ENCODE data around the gene A1CF. TPM values are rescaled to one million over a fixed set of nuclear protein-coding genes. Genes with fewer than 3 reads are reported as not detected.
A peak's percentile ranks its signal among the peaks of the same experiment; 100 is the strongest.
"Not testable (repeated sequence)": the region's sequence is repeated elsewhere in the genome, so short reads cannot be mapped to it uniquely, and the experiment has no call there.

A1CF gene
- total and polyA plus RNA-seq, 2 experiments from 2014 or later, result 0.05 TPM; not detected in 1

- Mint-ChIP-seq H3K4me1 (peaks cover 15% of the 10 kb centered on the region; the same call in 2 of the 3 replicates), H3K27ac (no peak overlapping the region), H3K27me3 (ENCODE audit: insufficient read depth, low read depth, poor library complexity) (peaks cover 6% of the 10 kb centered on the region), H3K9me3 (peaks cover 12% of the 10 kb centered on the region; the same call in 2 of the 3 replicates), H3K36me3 (ENCODE audit: low read depth) (peaks cover 11% of the 10 kb centered on the region; the same call in 2 of the 3 replicates), H3K4me3 (no peak overlapping the region)
- DNase-seq (ENCODE audit: low spot score) (peak; percentile 75), ATAC-seq (peak; percentile 95)
- Histone ChIP-seq H3K4me2 (no peak overlapping the region), H3K79me2 (replicated peaks; ENCODE audit: insufficient read depth) (no peaks in the 10 kb centered on the region), H2AFZ (peak overlapping the region; percentile 43; the same call in 1 of the 2 replicates), H3K27me3 (ENCODE audit: insufficient read depth) (no peaks in the 10 kb centered on the region), H3K27ac (ENCODE audit: low read depth) (no peak overlapping the region), H3F3A (replicated peaks; ENCODE audit: low read depth) (no peaks in the 10 kb centered on the region), H4K20me1 (replicated peaks; ENCODE audit: insufficient read depth) (no peaks in the 10 kb centered on the region), H3K36me3 (ENCODE audit: insufficient read depth) (no peaks in the 10 kb centered on the region), H3K9me2 (ENCODE audit: insufficient read depth) (no peaks in the 10 kb centered on the region), H3K4me1 (ENCODE audit: insufficient read depth) (peaks cover 18% of the 10 kb centered on the region), H3K4me3 (no peak overlapping the region)
- TF ChIP-seq JUNB (IDR thresholded peaks at IDR 0.05; ENCODE audit: unreplicated experiment) (no peak), ZNF331 (CRISPR knock-in tag; IDR thresholded peaks at IDR 0.05; ENCODE audit: low read depth) (no peak), ZNF114 (CRISPR knock-in tag; IDR thresholded peaks at IDR 0.05) (no peak), NANOG (IDR thresholded peaks at IDR 0.05; ENCODE audit: borderline replicate concordance) (no peak)
- TF ChIP-seq, protein P1, sequence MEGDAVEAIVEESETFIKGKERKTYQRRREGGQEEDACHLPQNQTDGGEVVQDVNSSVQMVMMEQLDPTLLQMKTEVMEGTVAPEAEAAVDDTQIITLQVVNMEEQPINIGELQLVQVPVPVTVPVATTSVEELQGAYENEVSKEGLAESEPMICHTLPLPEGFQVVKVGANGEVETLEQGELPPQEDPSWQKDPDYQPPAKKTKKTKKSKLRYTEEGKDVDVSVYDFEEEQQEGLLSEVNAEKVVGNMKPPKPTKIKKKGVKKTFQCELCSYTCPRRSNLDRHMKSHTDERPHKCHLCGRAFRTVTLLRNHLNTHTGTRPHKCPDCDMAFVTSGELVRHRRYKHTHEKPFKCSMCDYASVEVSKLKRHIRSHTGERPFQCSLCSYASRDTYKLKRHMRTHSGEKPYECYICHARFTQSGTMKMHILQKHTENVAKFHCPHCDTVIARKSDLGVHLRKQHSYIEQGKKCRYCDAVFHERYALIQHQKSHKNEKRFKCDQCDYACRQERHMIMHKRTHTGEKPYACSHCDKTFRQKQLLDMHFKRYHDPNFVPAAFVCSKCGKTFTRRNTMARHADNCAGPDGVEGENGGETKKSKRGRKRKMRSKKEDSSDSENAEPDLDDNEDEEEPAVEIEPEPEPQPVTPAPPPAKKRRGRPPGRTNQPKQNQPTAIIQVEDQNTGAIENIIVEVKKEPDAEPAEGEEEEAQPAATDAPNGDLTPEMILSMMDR (conservative IDR thresholded peaks at IDR 0.05; ENCODE audit: low read depth in 2 of 2), result peak; percentile 75 to 78
Observed at GRCh38 chr10:50788951-50789945, 96.2 kb downstream of the A1CF start.

DNA sequence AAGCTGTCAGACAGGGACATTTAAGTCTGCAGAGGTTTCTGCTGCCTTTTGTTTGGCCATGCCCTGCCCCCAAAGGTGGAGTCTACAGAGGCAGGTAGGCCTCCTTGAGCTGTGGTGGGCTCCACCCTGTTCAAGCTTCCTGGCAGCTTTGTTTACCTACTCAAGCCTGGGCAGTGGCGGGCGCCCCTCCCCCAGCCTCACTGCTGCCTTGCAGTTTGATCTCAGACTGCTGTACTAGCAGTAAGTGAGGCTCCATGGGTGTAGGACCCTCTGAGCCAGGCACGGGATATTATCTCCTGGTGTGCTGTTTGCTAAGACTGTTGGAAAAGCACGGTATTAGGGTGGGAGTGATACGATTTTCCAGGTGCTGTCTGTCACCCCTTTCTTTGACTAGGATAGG lies 97.5 kb downstream of the A1CF start:
- not testable (repeated sequence) for H4K20me1 ChIP-seq (replicated peaks; ENCODE audit: insufficient read depth); H3K79me2 ChIP-seq (replicated peaks; ENCODE audit: insufficient read depth); ATAC-seq; H3K36me3 ChIP-seq (ENCODE audit: insufficient read depth); H3F3A ChIP-seq (replicated peaks; ENCODE audit: low read depth); H3K9me2 ChIP-seq (ENCODE audit: insufficient read depth); H3K27me3 Mint-ChIP-seq (ENCODE audit: insufficient read depth, low read depth, poor library complexity); H3K27me3 ChIP-seq (ENCODE audit: insufficient read depth)
- Mint-ChIP-seq H3K27ac (peak overlapping the region; percentile 77; the same call in 1 of the 2 replicates), H3K4me3 (peak overlapping the region; percentile 19; the same call in 1 of the 3 replicates), H3K4me1 (peaks cover 15% of the 10 kb centered on the region; the same call in 2 of the 3 replicates), H3K36me3 (ENCODE audit: low read depth) (peaks cover 11% of the 10 kb centered on the region; the same call in 2 of the 3 replicates), H3K9me3 (peaks cover 12% of the 10 kb centered on the region)
- H3K27ac ChIP-seq (ENCODE audit: low read depth), result peak overlapping the region; percentile 13; the same call in 1 of the 2 replicates
- TF ChIP-seq, protein P2, sequence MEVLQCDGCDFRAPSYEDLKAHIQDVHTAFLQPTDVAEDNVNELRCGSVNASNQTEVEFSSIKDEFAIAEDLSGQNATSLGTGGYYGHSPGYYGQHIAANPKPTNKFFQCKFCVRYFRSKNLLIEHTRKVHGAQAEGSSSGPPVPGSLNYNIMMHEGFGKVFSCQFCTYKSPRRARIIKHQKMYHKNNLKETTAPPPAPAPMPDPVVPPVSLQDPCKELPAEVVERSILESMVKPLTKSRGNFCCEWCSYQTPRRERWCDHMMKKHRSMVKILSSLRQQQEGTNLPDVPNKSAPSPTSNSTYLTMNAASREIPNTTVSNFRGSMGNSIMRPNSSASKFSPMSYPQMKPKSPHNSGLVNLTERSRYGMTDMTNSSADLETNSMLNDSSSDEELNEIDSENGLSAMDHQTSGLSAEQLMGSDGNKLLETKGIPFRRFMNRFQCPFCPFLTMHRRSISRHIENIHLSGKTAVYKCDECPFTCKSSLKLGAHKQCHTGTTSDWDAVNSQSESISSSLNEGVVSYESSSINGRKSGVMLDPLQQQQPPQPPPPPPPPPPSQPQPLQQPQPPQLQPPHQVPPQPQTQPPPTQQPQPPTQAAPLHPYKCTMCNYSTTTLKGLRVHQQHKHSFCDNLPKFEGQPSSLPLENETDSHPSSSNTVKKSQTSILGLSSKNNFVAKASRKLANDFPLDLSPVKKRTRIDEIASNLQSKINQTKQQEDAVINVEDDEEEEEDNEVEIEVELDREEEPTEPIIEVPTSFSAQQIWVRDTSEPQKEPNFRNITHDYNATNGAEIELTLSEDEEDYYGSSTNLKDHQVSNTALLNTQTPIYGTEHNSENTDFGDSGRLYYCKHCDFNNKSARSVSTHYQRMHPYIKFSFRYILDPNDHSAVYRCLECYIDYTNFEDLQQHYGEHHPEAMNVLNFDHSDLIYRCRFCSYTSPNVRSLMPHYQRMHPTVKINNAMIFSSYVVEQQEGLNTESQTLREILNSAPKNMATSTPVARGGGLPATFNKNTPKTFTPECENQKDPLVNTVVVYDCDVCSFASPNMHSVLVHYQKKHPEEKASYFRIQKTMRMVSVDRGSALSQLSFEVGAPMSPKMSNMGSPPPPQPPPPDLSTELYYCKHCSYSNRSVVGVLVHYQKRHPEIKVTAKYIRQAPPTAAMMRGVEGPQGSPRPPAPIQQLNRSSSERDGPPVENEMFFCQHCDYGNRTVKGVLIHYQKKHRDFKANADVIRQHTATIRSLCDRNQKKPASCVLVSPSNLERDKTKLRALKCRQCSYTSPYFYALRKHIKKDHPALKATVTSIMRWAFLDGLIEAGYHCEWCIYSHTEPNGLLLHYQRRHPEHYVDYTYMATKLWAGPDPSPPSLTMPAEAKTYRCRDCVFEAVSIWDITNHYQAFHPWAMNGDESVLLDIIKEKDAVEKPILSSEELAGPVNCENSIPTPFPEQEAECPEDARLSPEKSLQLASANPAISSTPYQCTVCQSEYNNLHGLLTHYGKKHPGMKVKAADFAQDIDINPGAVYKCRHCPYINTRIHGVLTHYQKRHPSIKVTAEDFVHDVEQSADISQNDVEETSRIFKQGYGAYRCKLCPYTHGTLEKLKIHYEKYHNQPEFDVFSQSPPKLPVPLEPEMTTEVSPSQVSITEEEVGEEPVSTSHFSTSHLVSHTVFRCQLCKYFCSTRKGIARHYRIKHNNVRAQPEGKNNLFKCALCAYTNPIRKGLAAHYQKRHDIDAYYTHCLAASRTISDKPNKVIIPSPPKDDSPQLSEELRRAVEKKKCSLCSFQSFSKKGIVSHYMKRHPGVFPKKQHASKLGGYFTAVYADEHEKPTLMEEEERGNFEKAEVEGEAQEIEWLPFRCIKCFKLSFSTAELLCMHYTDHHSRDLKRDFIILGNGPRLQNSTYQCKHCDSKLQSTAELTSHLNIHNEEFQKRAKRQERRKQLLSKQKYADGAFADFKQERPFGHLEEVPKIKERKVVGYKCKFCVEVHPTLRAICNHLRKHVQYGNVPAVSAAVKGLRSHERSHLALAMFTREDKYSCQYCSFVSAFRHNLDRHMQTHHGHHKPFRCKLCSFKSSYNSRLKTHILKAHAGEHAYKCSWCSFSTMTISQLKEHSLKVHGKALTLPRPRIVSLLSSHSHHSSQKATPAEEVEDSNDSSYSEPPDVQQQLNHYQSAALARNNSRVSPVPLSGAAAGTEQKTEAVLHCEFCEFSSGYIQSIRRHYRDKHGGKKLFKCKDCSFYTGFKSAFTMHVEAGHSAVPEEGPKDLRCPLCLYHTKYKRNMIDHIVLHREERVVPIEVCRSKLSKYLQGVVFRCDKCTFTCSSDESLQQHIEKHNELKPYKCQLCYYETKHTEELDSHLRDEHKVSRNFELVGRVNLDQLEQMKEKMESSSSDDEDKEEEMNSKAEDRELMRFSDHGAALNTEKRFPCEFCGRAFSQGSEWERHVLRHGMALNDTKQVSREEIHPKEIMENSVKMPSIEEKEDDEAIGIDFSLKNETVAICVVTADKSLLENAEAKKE (CRISPR knock-in tag; IDR thresholded peaks at IDR 0.05), result peak; percentile 36; the same call in 1 of the 2 replicates
- peaks cover 18% of the 10 kb centered on the region for H3K4me1 ChIP-seq (ENCODE audit: insufficient read depth)
- H3K4me3 ChIP-seq, result peak overlapping the region; percentile 31; the same call in 1 of the 2 replicates
- H2AFZ ChIP-seq, result peak overlapping the region; percentile 67
- peak overlapping the region; percentile 1; the same call in 1 of the 2 replicates for H3K4me2 ChIP-seq
- peak; percentile 49 for DNase-seq (ENCODE audit: low spot score)

GRCh38 chr10:50782017-50782416 lies 103.4 kb downstream of the A1CF start:
- H3K36me3 Mint-ChIP-seq (ENCODE audit: low read depth); H3F3A ChIP-seq (replicated peaks; ENCODE audit: low read depth); H2AFZ ChIP-seq; DNase-seq (ENCODE audit: low spot score); H4K20me1 ChIP-seq (replicated peaks; ENCODE audit: insufficient read depth); H3K36me3 ChIP-seq (ENCODE audit: insufficient read depth); H3K9me2 ChIP-seq (ENCODE audit: insufficient read depth); H3K27me3 ChIP-seq (ENCODE audit: insufficient read depth); H3K9me3 Mint-ChIP-seq; H3K4me1 ChIP-seq (ENCODE audit: insufficient read depth); H3K4me2 ChIP-seq; H3K27ac Mint-ChIP-seq; H3K4me3 ChIP-seq; H3K4me3 Mint-ChIP-seq; ATAC-seq; H3K27ac ChIP-seq (ENCODE audit: low read depth); H3K4me1 Mint-ChIP-seq; H3K27me3 Mint-ChIP-seq (ENCODE audit: insufficient read depth, low read depth, poor library complexity); H3K79me2 ChIP-seq (replicated peaks; ENCODE audit: insufficient read depth): not testable (repeated sequence)
